ELR (cell line): ENCODE data around the gene ABI2.
"Not testable (repeated sequence)": the region's sequence is repeated elsewhere in the genome, so short reads cannot be mapped to it uniquely, and the experiment has no call there.

Source experiments
- DNase-seq: peaks from one replicate; pipeline ENCODE4 v3.0.0-alpha.2; 2015; ENCODE audit warnings: low read depth

ABI2 gene

GRCh38 chr2:203327901-203328759, at the start of gene ABI2:
Gene ABI2 (plus strand): TSS chr2:203328394. CDS start chr2:203328515, 121 bp downstream.
- DNase-seq = peak; percentile 88

GRCh38 chr2:203279288-203279687, 48.9 kb upstream of the ABI2 start:
- DNase-seq = no peak

GRCh38 chr2:203280428-203281064, 47.6 kb upstream of the ABI2 start:
- DNase-seq = peak; percentile 23

- DNase-seq = no peak
Observed at GRCh38 chr2:203282101-203282500, 46.1 kb upstream of the ABI2 start.

- no peak for DNase-seq
Observed at GRCh38 chr2:203286532-203286931, 41.7 kb upstream of the ABI2 start.

- DNase-seq = peak; percentile 3
Observed at GRCh38 chr2:203301667-203302066, 26.5 kb upstream of the ABI2 start.

GRCh38 chr2:203302586-203302985, 25.6 kb upstream of the ABI2 start:
- DNase-seq = not testable (repeated sequence)

- DNase-seq = no peak
Observed at GRCh38 chr2:203310688-203311436, 17.3 kb upstream of the ABI2 start.

GRCh38 chr2:203326356-203326755, 1.8 kb upstream of the ABI2 start:
- no peak for DNase-seq

GRCh38 chr2:203327582-203327900, 653 bp upstream of the ABI2 start:
- no peak for DNase-seq

- peak; percentile 72 for DNase-seq
Observed at GRCh38 chr2:203328760-203329540, 756 bp downstream of the ABI2 start.

- DNase-seq = peak; percentile 40
Observed at GRCh38 chr2:203330434-203330833, 2.2 kb downstream of the ABI2 start.

GRCh38 chr2:203338322-203338721, 10.1 kb downstream of the ABI2 start:
- no peak for DNase-seq

- peak; percentile 70 for DNase-seq
Observed at GRCh38 chr2:203340791-203341487, 12.7 kb downstream of the ABI2 start.

GRCh38 chr2:203341741-203342310, 13.6 kb downstream of the ABI2 start:
- no peak for DNase-seq

- not testable (repeated sequence) for DNase-seq
Observed at GRCh38 chr2:203342374-203342773, 14.2 kb downstream of the ABI2 start.

- DNase-seq = no peak
Observed at GRCh38 chr2:203344667-203345066, 16.5 kb downstream of the ABI2 start.

GRCh38 chr2:203346612-203347011, 18.4 kb downstream of the ABI2 start:
- no peak for DNase-seq

GRCh38 chr2:203347375-203347774, 19.2 kb downstream of the ABI2 start:
- DNase-seq = no peak

GRCh38 chr2:203352604-203353255, 24.5 kb downstream of the ABI2 start:
- DNase-seq = no peak

GRCh38 chr2:203354966-203355365, 26.8 kb downstream of the ABI2 start:
- no peak for DNase-seq
